Measurements from ENCODE around the gene ACAP3.

DNA sequence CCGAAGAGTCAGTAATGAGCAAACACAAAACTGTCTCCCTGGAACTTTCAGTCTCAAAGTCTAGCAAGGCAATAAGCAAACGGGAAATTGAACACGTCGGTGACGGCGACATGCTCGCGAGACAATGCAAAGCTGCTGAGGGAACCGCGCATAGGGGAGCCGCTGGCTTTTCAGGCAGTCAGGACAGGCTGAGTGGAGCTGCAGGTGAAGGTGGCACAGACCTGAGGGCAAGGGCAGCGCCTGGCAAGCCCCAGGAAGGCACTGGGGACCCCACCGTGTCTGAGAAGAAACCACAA is 11.9 kb upstream of the ACAP3 start:
- TF ChIP-seq, protein P1, sequence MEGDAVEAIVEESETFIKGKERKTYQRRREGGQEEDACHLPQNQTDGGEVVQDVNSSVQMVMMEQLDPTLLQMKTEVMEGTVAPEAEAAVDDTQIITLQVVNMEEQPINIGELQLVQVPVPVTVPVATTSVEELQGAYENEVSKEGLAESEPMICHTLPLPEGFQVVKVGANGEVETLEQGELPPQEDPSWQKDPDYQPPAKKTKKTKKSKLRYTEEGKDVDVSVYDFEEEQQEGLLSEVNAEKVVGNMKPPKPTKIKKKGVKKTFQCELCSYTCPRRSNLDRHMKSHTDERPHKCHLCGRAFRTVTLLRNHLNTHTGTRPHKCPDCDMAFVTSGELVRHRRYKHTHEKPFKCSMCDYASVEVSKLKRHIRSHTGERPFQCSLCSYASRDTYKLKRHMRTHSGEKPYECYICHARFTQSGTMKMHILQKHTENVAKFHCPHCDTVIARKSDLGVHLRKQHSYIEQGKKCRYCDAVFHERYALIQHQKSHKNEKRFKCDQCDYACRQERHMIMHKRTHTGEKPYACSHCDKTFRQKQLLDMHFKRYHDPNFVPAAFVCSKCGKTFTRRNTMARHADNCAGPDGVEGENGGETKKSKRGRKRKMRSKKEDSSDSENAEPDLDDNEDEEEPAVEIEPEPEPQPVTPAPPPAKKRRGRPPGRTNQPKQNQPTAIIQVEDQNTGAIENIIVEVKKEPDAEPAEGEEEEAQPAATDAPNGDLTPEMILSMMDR (IDR thresholded peaks at IDR 0.05; ENCODE audit: low read length): no peak
- TF ChIP-seq EZH2phosphoT487 (IDR thresholded peaks at IDR 0.05; ENCODE audit: low read length): no peak

Data from MM.1S (cell line).